Neural cell (in vitro differentiated cells): ENCODE results near the gene CADPS2. TPM values are rescaled to one million over a fixed set of nuclear protein-coding genes. Genes with fewer than 3 reads are reported as not detected.

Experiments
- H2AFZ ChIP-seq: fragments of 200-600, 300-800 bp; sonication (generic), shearing (Covaris generic); 2 replicates; pipeline ENCODE4 v1.6.0; 2014; ENCODE audit warnings: low read depth, mild to moderate bottlenecking, antibody characterized with exemption, low read length, moderate library complexity
- H3F3A ChIP-seq: fragments of 200-600 bp; shearing (Covaris generic); 2 replicates; pipeline ENCODE4 v1.6.1; 2016; ENCODE audit warnings: mild to moderate bottlenecking, moderate library complexity, mixed read lengths, antibody characterized with exemption, low read length; ENCODE audit not compliant: insufficient read depth, poor library complexity, severe bottlenecking
- H3K27ac ChIP-seq: fragments of 200-600, 300-800 bp; sonication (generic), shearing (Covaris generic); 2 replicates; pipeline ENCODE4 v1.5.1; 2014; ENCODE audit warnings: mild to moderate bottlenecking, low read length, moderate library complexity
- H3K27me3 ChIP-seq: fragments of 300-800, 200-600 bp; sonication (generic), shearing (Covaris generic); 2 replicates; pipeline ENCODE4 v1.6.0; 2014; ENCODE audit warnings: mild to moderate bottlenecking, low read depth, low read length, moderate library complexity; ENCODE audit not compliant: insufficient read depth
- H3K36me3 ChIP-seq: fragments of 300-800, 200-600 bp; sonication (generic), shearing (Covaris generic); 2 replicates; pipeline ENCODE4 v1.5.1; 2014; ENCODE audit warnings: mild to moderate bottlenecking, antibody characterized with exemption, low read length, moderate library complexity; ENCODE audit not compliant: insufficient read depth
- H3K4me2 ChIP-seq: fragments of 300-800, 200-600 bp; sonication (generic), shearing (Covaris generic); 2 replicates; pipeline ENCODE4 v1.6.0; 2014; ENCODE audit warnings: mild to moderate bottlenecking, low read length
- H3K4me3 ChIP-seq: fragments of 300-800, 200-600 bp; sonication (generic), shearing (Covaris generic); 2 replicates; pipeline ENCODE4 v1.5.1; 2014; ENCODE audit warnings: mild to moderate bottlenecking, low read length, moderate library complexity
- H3K79me2 ChIP-seq: fragments of 200-600 bp; shearing (Covaris generic); replicated peaks from 2 replicates; pipeline ENCODE4 v1.6.0; 2014; ENCODE audit warnings: mild to moderate bottlenecking, low read length, moderate library complexity; ENCODE audit not compliant: insufficient read depth
- H3K9ac ChIP-seq: fragments of 300-800, 200-600 bp; sonication (generic), shearing (Covaris generic); 2 replicates; pipeline ENCODE4 v1.6.1; 2016; ENCODE audit warnings: mild to moderate bottlenecking, low read length, mixed read lengths
- H3K9me2 ChIP-seq: fragments of 200-600 bp; shearing (Covaris generic); 2 replicates; pipeline ENCODE4 v1.6.1; 2016; ENCODE audit warnings: mild to moderate bottlenecking, low read length, mixed read lengths; ENCODE audit not compliant: insufficient read depth
- H3K9me3 ChIP-seq: fragments of 200-600, 300-800 bp; sonication (generic), shearing (Covaris generic); 2 replicates; pipeline ENCODE4 v1.6.1; 2016; ENCODE audit warnings: mild to moderate bottlenecking, mixed run types, low read length, moderate library complexity, mixed read lengths
- H4K20me1 ChIP-seq: fragments of 200-600 bp; shearing (Covaris generic); 2 replicates; pipeline ENCODE4 v1.6.1; 2016; ENCODE audit warnings: mild to moderate bottlenecking, mixed run types; ENCODE audit not compliant: insufficient read depth
- CTCF ChIP-seq: fragments of 450-650 bp; IDR thresholded peaks from 2 replicates; pipeline ENCODE4 v1.5.1; 2014; ENCODE audit warnings: antibody characterized with exemption, mild to moderate bottlenecking, moderate library complexity; ENCODE audit not compliant: poor library complexity, severe bottlenecking
- EP300 ChIP-seq: fragments of 450-650 bp; conservative IDR thresholded peaks from 2 replicates; pipeline ENCODE4 v1.6.1; 2014; ENCODE audit warnings: antibody characterized with exemption, mild to moderate bottlenecking, moderate library complexity; ENCODE audit not compliant: poor library complexity, severe bottlenecking
- EZH2 ChIP-seq: fragments of 200-600, 300-800 bp; shearing (Covaris generic), sonication (generic); IDR thresholded peaks from 2 replicates; pipeline ENCODE4 v1.6.1; 2014; ENCODE audit warnings: antibody characterized with exemption, low read length, borderline replicate concordance, mild to moderate bottlenecking; ENCODE audit not compliant: insufficient read depth, poor library complexity, severe bottlenecking
- MXI1 ChIP-seq: fragments of 450-650 bp; conservative IDR thresholded peaks from 2 replicates; pipeline ENCODE4 v1.6.1; 2014; ENCODE audit warnings: antibody characterized with exemption, mild to moderate bottlenecking; ENCODE audit not compliant: poor library complexity, severe bottlenecking
- POLR2AphosphoS5 ChIP-seq: IDR thresholded peaks from 2 replicates; pipeline ENCODE4 v1.6.1; 2012
- RAD21 ChIP-seq: fragments of 450-650 bp; conservative IDR thresholded peaks from 2 replicates; pipeline ENCODE4 v1.6.1; 2014; ENCODE audit warnings: antibody characterized with exemption, mild to moderate bottlenecking, moderate library complexity
- SMC3 ChIP-seq: fragments of 450-650 bp; conservative IDR thresholded peaks from 2 replicates; pipeline ENCODE4 v1.6.1; 2014; ENCODE audit warnings: antibody characterized with exemption, mild to moderate bottlenecking, moderate library complexity; ENCODE audit not compliant: poor library complexity
- TAF1 ChIP-seq: IDR thresholded peaks from 2 replicates; pipeline ENCODE4 v1.6.1; 2012; ENCODE audit warnings: low read depth
- polyA plus RNA-seq: library from polyadenylated mRNA; depleted of rRNA; stranded (reverse); fragments of >200 nt; gene quantifications from 2 replicates; pipeline ENCODE4 v1.2.3, GENCODE V29; 2014
- TF ChIP-seq, protein P1 (sequence below): IDR thresholded peaks from 2 replicates; pipeline ENCODE4 v1.6.1; 2012; ENCODE audit warnings: borderline replicate concordance

Gene CADPS2
- polyA plus RNA-seq, 1 donor from 2014 or later, result 5.9 TPM

GRCh38 chr7:122485856-122486255 lies 400.4 kb downstream of the CADPS2 start:
- Histone ChIP-seq H3K4me2 (no peak overlapping the region), H3K9ac (no peak overlapping the region), H3K4me3 (no peak overlapping the region), H3K27me3 (no peaks in the 10 kb centered on the region), H3K79me2 (no peaks in the 10 kb centered on the region), H3K9me3 (no peaks in the 10 kb centered on the region), H3F3A (no peaks in the 10 kb centered on the region), H4K20me1 (no peaks in the 10 kb centered on the region), H3K9me2 (no peaks in the 10 kb centered on the region), H2AFZ (no peak overlapping the region), H3K36me3 (no peaks in the 10 kb centered on the region), H3K27ac (no peak overlapping the region)
- TF ChIP-seq CTCF (no peak), SMC3 (no peak), MXI1 (no peak), EP300 (no peak), EZH2 (no peak), RAD21 (no peak), POLR2AphosphoS5 (no peak), TAF1 (no peak)
- TF ChIP-seq, protein P1, sequence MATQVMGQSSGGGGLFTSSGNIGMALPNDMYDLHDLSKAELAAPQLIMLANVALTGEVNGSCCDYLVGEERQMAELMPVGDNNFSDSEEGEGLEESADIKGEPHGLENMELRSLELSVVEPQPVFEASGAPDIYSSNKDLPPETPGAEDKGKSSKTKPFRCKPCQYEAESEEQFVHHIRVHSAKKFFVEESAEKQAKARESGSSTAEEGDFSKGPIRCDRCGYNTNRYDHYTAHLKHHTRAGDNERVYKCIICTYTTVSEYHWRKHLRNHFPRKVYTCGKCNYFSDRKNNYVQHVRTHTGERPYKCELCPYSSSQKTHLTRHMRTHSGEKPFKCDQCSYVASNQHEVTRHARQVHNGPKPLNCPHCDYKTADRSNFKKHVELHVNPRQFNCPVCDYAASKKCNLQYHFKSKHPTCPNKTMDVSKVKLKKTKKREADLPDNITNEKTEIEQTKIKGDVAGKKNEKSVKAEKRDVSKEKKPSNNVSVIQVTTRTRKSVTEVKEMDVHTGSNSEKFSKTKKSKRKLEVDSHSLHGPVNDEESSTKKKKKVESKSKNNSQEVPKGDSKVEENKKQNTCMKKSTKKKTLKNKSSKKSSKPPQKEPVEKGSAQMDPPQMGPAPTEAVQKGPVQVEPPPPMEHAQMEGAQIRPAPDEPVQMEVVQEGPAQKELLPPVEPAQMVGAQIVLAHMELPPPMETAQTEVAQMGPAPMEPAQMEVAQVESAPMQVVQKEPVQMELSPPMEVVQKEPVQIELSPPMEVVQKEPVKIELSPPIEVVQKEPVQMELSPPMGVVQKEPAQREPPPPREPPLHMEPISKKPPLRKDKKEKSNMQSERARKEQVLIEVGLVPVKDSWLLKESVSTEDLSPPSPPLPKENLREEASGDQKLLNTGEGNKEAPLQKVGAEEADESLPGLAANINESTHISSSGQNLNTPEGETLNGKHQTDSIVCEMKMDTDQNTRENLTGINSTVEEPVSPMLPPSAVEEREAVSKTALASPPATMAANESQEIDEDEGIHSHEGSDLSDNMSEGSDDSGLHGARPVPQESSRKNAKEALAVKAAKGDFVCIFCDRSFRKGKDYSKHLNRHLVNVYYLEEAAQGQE, result no peak

DNA sequence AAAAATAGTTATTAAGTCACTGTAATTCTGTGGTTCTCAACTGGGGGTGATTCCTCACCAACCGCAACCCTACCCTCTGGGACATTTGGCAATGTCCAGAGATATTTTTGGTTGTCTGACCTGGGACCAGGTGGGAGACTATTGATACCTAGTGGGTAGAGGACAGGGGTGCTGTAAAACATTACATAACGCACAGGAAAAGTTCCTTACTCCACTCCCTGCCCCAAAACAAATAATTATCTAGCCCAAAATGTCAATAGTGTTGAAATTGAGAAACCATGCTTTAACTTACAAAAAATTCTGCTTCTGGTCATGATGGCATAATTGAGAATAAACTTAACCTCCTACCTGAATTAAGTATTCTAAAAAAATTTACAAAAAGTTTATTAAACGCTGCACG lies 404.0 kb downstream of the CADPS2 start:
- H3K9me3 ChIP-seq, result no peaks in the 10 kb centered on the region
- no peak overlapping the region for H3K4me3 ChIP-seq
- no peaks in the 10 kb centered on the region for H3K27me3 ChIP-seq
- H3K27ac ChIP-seq, result no peak overlapping the region
- no peak overlapping the region for H2AFZ ChIP-seq
- TF ChIP-seq EZH2 (no peak), TAF1 (no peak), MXI1 (no peak), RAD21 (no peak), EP300 (no peak), SMC3 (no peak), POLR2AphosphoS5 (no peak)
- TF ChIP-seq, protein P1, result no peak
- H3K9ac ChIP-seq, result no peak overlapping the region
- H3F3A ChIP-seq, result no peaks in the 10 kb centered on the region
- no peak overlapping the region for H3K4me2 ChIP-seq
- H3K9me2 ChIP-seq, result no peaks in the 10 kb centered on the region
- no peaks in the 10 kb centered on the region for H3K36me3 ChIP-seq
- H4K20me1 ChIP-seq, result no peaks in the 10 kb centered on the region
- H3K79me2 ChIP-seq, result no peaks in the 10 kb centered on the region
